HEK293T (cell line): Measurements from ENCODE around the gene ACTG2.

Source experiments
- ARNT ChIP-seq: fragments of 450-650 bp; IDR thresholded peaks from 2 replicates; pipeline ENCODE4 v1.6.1; 2017; ENCODE audit warnings: mild to moderate bottlenecking
- BHLHE40 ChIP-seq: fragments of 450-650 bp; IDR thresholded peaks from 2 replicates; pipeline ENCODE4 v1.6.1; 2016; ENCODE audit warnings: mild to moderate bottlenecking, moderate library complexity, borderline replicate concordance
- CTBP1 ChIP-seq: fragments of 450-650 bp; IDR thresholded peaks from 2 replicates; pipeline ENCODE4 v1.6.1; 2016; ENCODE audit warnings: borderline replicate concordance
- ELF4 ChIP-seq: fragments of 450-650 bp; IDR thresholded peaks from 2 replicates; pipeline ENCODE4 v1.6.1; 2017; ENCODE audit warnings: antibody characterized with exemption
- FOXM1 ChIP-seq: fragments of 450-650 bp; IDR thresholded peaks from 2 replicates; pipeline ENCODE4 v1.6.1; 2017; ENCODE audit warnings: mild to moderate bottlenecking, borderline replicate concordance
- HDGF ChIP-seq: fragments of 450-650 bp; IDR thresholded peaks from 2 replicates; pipeline ENCODE4 v1.6.1; 2017; ENCODE audit warnings: antibody characterized with exemption, borderline replicate concordance
- L3MBTL2 ChIP-seq: fragments of 450-650 bp; conservative IDR thresholded peaks from 2 replicates; pipeline ENCODE4 v1.6.1; 2016; ENCODE audit warnings: mild to moderate bottlenecking
- LEF1 ChIP-seq: fragments of 450-650 bp; IDR thresholded peaks from 2 replicates; pipeline ENCODE4 v1.6.1; 2017; ENCODE audit warnings: mild to moderate bottlenecking, borderline replicate concordance
- NFRKB ChIP-seq: fragments of 450-650 bp; IDR thresholded peaks from 2 replicates; pipeline ENCODE4 v1.6.1; 2016; ENCODE audit warnings: mild to moderate bottlenecking, moderate library complexity
- SP1 ChIP-seq: fragments of 450-650 bp; IDR thresholded peaks from 2 replicates; pipeline ENCODE4 v1.6.1; 2017
- SUZ12 ChIP-seq: fragments of 450-650 bp; IDR thresholded peaks from 2 replicates; pipeline ENCODE4 v1.6.1; 2016; ENCODE audit warnings: mild to moderate bottlenecking
- TF ChIP-seq, protein P1 (sequence below): fragments of 450-650 bp; IDR thresholded peaks from 2 replicates; pipeline ENCODE4 v1.6.1; 2016

DNA sequence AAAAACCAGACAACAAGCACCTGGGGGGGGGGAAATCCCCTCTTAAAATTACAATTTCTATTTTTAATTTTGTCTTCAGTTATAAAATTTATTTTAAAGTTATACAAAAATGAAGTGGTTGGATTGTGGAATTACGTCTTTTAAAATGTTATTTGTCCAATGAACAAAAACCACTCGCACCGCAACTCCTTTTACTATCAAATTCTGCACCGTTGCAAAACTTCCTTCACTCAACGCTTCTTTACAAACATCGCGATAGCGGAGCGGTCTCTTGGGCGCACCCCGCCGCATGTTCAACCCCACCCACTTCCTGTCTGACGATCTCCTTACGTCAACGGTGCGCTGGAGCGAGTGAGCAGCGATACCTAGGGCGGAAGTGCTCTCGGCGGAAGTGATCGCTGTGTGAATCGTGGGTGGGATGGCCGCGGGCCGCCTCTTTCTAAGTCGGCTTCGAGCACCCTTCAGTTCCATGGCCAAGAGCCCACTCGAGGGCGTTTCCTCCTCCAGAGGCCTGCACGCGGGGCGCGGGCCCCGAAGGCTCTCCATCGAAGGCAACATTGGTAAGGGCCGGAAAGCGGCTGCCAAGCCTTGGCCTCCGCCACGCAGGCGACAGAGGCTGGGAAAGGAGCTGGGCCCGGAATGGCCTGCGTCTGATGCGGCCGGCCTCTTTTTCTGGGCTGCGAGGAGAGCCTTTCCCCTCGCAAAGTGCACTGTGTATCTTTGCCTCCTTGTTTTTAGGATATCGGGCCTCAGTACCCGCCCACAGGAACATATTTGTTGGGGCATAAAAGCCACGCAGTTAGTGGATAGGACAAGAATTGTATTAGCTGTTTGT, 33.9 kb downstream of the ACTG2 start, which contains the start of gene DGUOK:
- TF ChIP-seq FOXM1: no peak
- TF ChIP-seq NFRKB: no peak
- no peak for TF ChIP-seq BHLHE40
- no peak for TF ChIP-seq SP1
- no peak for TF ChIP-seq SUZ12
- no peak for TF ChIP-seq CTBP1
- TF ChIP-seq, protein P1, sequence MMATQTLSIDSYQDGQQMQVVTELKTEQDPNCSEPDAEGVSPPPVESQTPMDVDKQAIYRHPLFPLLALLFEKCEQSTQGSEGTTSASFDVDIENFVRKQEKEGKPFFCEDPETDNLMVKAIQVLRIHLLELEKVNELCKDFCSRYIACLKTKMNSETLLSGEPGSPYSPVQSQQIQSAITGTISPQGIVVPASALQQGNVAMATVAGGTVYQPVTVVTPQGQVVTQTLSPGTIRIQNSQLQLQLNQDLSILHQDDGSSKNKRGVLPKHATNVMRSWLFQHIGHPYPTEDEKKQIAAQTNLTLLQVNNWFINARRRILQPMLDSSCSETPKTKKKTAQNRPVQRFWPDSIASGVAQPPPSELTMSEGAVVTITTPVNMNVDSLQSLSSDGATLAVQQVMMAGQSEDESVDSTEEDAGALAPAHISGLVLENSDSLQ: peak; percentile 35; the same call in 1 of the 2 replicates
- TF ChIP-seq ARNT: no peak
- peak; percentile 77 for TF ChIP-seq ELF4
- TF ChIP-seq HDGF: no peak
- TF ChIP-seq L3MBTL2: peak; percentile 92
- TF ChIP-seq LEF1: no peak
